GM20000 (cell line): ENCODE results near the gene TPCN1.
A peak's percentile ranks its signal among the peaks of the same experiment; 100 is the strongest.

ENCODE experiments used
- DNase-seq: peaks from one replicate; pipeline ENCODE4 v3.0.0; 2012; ENCODE audit warnings: low spot score
- CTCF ChIP-seq: IDR thresholded peaks from 2 replicates; pipeline ENCODE4 v1.5.1; 2012; ENCODE audit warnings: mild to moderate bottlenecking, control low read depth; ENCODE audit errors: extremely low read depth, missing control alignments

TPCN1 gene

DNA sequence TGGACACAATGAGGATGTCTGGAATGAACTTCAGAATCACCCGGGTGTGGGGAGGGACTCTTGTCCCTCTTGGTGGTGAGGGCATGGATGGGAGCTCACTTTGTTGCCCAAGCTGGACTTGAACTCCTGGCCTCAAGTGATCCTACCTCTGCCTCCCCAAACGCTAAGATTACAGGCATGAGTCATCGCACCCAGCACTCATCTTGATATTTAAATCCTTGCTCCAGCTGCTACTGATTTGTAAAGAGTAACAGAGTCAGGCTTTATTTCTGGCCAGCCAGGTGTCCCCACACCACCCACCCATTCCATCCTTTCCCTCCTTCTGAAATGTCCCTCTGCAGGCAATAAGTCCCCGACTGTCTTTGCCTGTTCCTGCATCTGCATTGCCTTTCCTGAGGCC is 40.9 kb upstream of the TPCN1 start:
- no peak for TF ChIP-seq CTCF

GRCh38 chr12:113181975-113182374 is 39.3 kb upstream of the TPCN1 start:
- DNase-seq, result no peak
- no peak for TF ChIP-seq CTCF

More for the DNA sequence above, 40.9 kb upstream of the TPCN1 start:
- no peak for DNase-seq

DNA sequence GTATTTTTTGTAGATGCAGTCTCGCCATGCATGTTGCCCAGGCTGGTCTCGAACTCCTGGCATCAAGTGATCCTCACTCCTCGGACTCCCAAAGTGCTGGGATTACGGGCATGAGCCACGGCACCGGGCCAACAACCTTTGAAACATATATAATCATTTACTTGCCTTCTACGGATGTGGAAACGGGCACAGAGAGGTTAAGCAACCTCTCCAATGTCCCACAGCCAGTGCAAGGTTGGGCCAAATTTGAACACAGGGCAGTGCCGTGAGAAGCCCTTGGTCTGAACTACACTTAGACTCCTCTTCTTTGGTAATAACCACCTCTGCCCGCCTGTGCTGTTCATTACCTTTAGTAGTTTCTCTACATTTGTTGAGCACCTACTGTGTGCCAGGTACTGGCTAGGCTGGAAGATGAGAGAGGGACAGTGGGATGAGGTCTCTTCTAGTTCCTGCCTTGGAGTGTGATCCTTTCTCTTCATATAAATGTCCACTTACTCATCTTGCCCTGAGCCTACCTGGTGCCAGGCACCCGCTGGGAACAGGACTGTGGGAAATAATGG is 38.2 kb upstream of the TPCN1 start:
- DNase-seq, result no peak
- TF ChIP-seq CTCF, result no peak

DNA sequence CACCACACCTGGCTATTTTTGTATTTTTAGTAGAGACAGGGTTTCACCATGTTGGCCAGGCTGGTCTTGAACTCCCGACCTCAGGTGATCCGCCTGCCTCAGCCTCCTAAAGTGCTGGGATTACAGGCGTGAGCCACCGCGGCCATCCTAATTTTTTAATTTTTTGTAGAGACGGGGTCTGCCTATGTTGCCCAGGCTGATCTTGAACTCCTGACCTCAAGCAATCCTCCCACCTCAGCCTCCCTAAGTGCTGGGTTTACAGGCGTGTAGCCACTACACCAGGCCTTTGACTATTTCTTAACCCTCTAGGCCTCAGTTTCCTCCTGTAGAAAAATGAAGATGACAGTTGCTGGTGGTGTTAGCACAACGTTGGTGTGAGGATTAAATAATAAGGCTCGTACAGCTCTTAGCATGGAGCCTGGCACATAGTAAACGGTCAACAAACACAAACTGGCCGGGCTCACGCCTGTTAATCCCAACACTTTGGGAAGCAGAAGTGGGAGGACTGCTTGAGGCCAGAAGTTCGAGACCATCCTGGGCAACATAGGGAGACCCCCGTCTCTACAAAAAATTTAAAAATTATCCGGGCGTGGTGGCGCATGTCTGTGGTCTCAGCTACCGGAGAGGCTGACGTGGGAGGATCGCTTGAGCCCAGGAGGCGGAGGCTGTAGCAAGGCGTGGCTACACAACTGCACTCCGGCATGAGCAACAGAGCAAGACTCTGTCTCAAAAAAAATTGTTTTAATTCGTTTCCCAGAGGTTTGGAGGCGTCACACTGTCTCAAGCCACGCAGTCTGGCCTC is 37.0 kb upstream of the TPCN1 start:
- no peak for DNase-seq
- no peak for TF ChIP-seq CTCF

- TF ChIP-seq CTCF, result no peak
- DNase-seq, result peak; percentile 93
These were observed 36.4 kb upstream of the TPCN1 start for GRCh38 chr12:113184900-113185179.

DNA sequence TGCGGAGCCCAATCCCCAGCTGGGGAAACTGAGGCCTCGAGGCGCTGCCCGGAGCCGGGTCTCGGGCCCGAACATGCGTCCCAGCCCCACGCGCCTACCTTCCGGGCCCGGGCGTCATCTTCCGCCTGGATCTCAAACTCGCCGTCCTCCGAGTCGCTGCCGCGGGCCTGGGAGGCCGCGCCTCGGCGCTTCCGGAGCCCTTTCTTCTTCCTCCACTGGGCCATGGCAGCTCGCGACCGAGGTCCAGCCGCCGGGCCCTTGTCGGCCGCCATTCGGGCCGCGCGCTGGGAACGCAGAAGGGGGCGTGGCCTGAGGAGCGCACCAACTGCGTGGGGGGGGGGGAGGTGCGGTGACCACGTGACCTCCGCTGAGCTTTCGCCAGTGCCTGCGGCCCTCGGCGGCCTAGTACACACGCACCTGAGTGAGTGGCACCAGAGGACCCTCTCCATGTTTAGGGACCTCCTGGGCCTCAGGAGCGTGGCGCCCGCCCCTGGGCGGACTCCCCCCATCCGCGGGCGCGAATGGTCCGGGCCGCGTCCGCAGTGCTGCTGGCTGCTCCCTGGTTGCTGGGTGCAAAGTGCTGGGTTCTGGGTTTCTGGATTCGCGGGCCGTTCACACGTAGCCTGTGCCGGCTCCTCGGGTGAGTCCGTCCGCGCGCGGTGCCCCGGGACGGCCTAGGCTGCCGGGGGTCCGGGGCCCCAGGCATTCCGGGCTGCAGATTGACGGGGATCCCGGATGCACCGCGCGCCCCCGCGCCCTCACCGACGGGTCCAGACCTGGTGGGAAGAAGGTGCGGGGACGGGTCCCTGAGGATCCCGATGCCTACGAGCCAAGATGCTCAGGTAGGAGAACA is 35.9 kb upstream of the TPCN1 start, which contains the start of the genes DDX54 and RITA1:
DDX54 (minus strand) TSS at position 299 of the 853 bp plus-strand sequence; CDS start at position 272, 27 bp downstream.
RITA1 (plus strand) TSS at position 542 of the 853 bp plus-strand sequence. CDS start 1,026 bp downstream, outside the sequence.
- peak; percentile 86 for DNase-seq
- no peak for TF ChIP-seq CTCF

DNA sequence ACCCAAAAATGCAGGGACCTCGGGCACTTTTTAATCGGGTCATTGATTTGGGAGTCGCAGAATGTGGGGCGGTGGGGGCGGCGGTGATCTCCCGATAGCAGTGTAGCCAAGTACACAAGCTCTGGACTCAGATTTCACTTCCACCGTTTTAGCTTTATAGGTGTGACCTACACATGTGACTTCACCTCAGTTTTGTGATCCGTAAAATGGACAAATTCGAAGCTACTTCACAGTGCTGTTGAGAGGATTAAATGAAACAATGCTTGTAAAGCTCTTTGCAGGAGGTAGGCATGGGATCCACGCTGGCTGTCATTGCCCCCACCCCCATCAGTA is 35.3 kb upstream of the TPCN1 start:
- no peak for DNase-seq
- no peak for TF ChIP-seq CTCF
